SJSA1 (cell line): ENCODE data around the gene RAP1GAP2. TPM values are rescaled to one million over a fixed set of nuclear protein-coding genes. Genes with fewer than 3 reads are reported as not detected.

Experiments
- DNase-seq, 2 experiments: peaks; one replicate each; pipeline ENCODE4 v3.0.0-alpha.2; 2015 to 2020; ENCODE audit warnings: low spot score in 2 of 2, low read depth in 1 of 2
- H3K27ac ChIP-seq: fragments of 250-450 bp; sonication (Bioruptor Pico); 2 replicates; pipeline ENCODE4 v1.5.1; 2020; ENCODE audit warnings: mild to moderate bottlenecking, moderate library complexity
- H3K27me3 ChIP-seq: fragments of 250-450 bp; sonication (Bioruptor Pico); replicated peaks from 2 replicates; pipeline ENCODE4 v1.5.1; 2020; ENCODE audit warnings: mild to moderate bottlenecking, moderate library complexity
- H3K36me3 ChIP-seq: fragments of 250-450 bp; sonication (Bioruptor Pico); 2 replicates; pipeline ENCODE4 v1.5.1; 2020; ENCODE audit warnings: mild to moderate bottlenecking
- H3K4me1 ChIP-seq: fragments of 250-450 bp; sonication (Bioruptor Pico); replicated peaks from 2 replicates; pipeline ENCODE4 v1.6.1; 2021; ENCODE audit warnings: mild to moderate bottlenecking
- H3K4me3 ChIP-seq: fragments of 250-450 bp; sonication (Bioruptor Pico); 2 replicates; pipeline ENCODE4 v1.5.1; 2020; ENCODE audit warnings: mild to moderate bottlenecking
- H3K9me3 ChIP-seq: fragments of 250-450 bp; sonication (Bioruptor Pico); replicated peaks from 2 replicates; pipeline ENCODE4 v1.5.1; 2020; ENCODE audit warnings: mild to moderate bottlenecking
- total RNA-seq: library from RNA; depleted of rRNA; stranded (reverse); fragments of >200 nt; shearing (Covaris generic); gene quantifications from 2 replicates; pipeline ENCODE4 v1.2.3, GENCODE V29; 2014

The RAP1GAP2 gene
- total RNA-seq, 1 experiment from 2014 or later, result 2.9 TPM

DNA sequence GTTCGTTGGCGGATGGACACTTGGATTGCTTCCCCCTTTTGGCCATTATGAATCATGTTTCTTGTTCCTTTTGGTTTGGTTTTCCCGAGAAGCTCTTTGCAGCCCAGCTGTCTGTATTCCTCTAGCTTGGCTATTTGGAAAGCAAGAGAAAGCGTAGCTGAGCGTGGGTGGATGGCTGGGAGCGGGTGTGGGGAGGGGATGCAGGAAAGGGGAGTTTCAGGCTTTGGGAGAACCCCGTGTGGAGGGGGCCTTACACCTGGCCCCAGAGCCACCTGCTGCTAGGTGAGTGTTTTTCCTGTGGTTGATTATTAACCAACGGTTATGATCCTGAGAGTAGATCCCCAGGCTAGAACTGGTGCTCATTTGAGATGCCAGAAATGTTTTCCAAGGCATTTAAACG is 103.7 kb downstream of the RAP1GAP2 start:
- H3K36me3 ChIP-seq, result no peaks in the 10 kb centered on the region
- H3K27me3 ChIP-seq, result no peaks in the 10 kb centered on the region
- DNase-seq, result no peak
- no peak overlapping the region for H3K27ac ChIP-seq
- no peak overlapping the region for H3K4me3 ChIP-seq
- no peaks in the 10 kb centered on the region for H3K9me3 ChIP-seq
- no peaks in the 10 kb centered on the region for H3K4me1 ChIP-seq

DNA sequence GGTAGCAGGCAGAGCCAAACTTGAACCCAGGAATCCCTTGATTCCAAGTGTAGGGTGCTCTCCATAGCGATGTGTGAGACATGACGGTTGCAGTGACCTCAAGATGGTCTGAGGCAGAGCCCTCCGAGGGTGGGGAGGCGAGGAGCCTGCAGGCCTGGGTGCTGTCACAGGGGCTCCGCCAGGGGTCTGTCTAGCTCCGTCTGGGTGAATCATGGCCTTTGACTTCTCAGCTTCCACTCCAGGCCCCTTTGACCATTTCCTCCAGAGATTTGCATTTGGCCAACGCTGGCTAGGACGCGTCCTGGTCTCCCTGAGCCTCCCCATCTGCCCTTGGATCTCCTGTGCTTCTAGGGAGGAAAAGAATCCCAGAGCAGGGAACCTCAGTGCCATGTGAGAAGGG is 104.6 kb downstream of the RAP1GAP2 start:
- no peaks in the 10 kb centered on the region for H3K27me3 ChIP-seq
- no peak for DNase-seq
- H3K27ac ChIP-seq, result no peak overlapping the region
- H3K4me3 ChIP-seq, result no peak overlapping the region
- H3K9me3 ChIP-seq, result no peaks in the 10 kb centered on the region
- no peaks in the 10 kb centered on the region for H3K4me1 ChIP-seq
- no peaks in the 10 kb centered on the region for H3K36me3 ChIP-seq

DNA sequence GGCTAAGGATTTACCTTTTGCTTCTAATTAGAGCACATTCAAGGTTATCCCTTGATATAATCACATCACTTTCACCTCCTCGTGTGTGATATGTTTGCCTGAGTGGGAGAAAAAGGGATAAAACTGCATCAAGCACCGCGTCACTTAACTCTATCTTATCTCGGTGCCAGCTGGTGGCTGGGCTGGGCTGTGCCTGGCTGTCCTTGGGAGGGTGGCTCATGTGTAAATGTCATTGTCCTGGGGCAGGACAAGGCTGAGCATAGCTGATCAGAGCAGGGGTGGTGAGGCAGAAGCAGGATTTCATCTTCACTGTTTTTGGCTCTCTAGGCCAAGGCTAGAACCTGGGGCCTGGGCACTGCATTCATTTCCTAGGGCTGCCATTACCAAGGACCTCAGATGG is 105.3 kb downstream of the RAP1GAP2 start:
- no peaks in the 10 kb centered on the region for H3K27me3 ChIP-seq

GRCh38 chr17:2902546-2902945 is 106.3 kb downstream of the RAP1GAP2 start:
- H3K4me1 ChIP-seq, result no peaks in the 10 kb centered on the region
- no peak overlapping the region for H3K27ac ChIP-seq
- no peaks in the 10 kb centered on the region for H3K27me3 ChIP-seq
- no peaks in the 10 kb centered on the region for H3K36me3 ChIP-seq
- no peak overlapping the region for H3K4me3 ChIP-seq
- DNase-seq, result no peak
- H3K9me3 ChIP-seq, result no peaks in the 10 kb centered on the region

More for the DNA sequence above, 105.3 kb downstream of the RAP1GAP2 start:
- Histone ChIP-seq H3K4me3 (no peak overlapping the region), H3K4me1 (no peaks in the 10 kb centered on the region), H3K9me3 (no peaks in the 10 kb centered on the region), H3K36me3 (no peaks in the 10 kb centered on the region), H3K27ac (no peak overlapping the region)
- DNase-seq, result no peak

DNA sequence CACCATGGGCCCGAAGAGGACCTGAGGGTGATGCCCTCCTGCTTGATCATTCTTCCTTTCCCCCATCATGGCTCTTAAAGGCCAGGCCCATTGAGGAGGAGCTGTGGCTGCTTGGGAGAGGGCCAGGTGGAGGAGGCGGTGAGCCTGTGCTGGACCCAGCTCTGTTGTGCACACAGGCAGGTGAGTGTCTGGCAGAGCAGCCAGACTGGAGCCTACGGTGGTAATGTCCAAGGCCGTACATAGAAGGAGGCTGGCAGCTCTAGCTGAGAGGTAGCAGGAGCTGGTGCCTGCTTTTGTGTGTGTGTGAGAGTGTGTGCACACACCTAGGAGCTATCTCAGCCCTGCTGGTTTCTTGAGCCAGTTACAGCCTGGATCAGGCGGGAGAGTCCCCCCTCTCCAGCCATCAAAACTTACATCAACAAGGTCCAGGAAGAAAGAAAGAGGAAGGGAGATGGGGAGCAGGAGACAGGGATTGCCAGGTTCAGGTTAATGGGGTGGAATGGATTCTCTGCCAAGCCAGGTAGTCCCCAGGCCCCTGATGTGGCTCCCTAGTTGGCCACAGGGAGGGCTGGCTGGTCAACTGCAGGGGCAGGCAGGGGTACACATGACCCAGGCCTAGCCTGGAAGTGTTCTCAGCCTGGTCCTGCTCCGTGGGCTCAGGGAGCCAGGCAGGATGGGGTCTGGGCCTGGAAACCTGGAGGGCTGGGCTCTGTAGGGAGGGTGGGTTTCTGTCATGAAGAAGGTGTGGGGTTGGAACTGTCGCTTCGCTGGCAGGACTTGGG is 107.1 kb downstream of the RAP1GAP2 start:
- H3K4me1 ChIP-seq, result no peaks in the 10 kb centered on the region
- H3K9me3 ChIP-seq, result no peaks in the 10 kb centered on the region
- no peak overlapping the region for H3K4me3 ChIP-seq
- no peaks in the 10 kb centered on the region for H3K36me3 ChIP-seq
- no peak overlapping the region for H3K27ac ChIP-seq
- H3K27me3 ChIP-seq, result no peaks in the 10 kb centered on the region
- DNase-seq, result no peak

DNA sequence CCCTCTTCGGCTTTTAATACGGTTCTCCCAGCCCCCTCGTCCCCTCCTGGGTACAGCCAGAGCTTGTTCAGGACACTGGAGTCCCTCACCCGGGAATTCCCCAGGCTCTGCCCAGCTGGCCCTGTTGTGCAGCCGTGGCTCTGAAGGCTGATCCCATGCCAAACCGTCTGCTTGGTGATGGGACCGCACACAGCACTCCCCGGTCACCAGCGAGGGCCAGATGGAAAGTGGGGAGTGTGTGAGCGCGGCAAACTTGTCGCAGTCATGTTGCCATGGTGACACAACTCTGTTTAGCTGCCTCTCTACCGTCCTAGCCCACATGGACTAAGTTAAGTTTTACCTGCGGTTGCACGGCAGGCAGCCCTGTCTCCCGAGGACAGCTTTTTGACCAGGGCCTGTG is 107.9 kb downstream of the RAP1GAP2 start:
- H3K27me3 ChIP-seq, result no peaks in the 10 kb centered on the region
- no peak for DNase-seq
- no peaks in the 10 kb centered on the region for H3K36me3 ChIP-seq
- no peaks in the 10 kb centered on the region for H3K9me3 ChIP-seq
- H3K4me1 ChIP-seq, result no peaks in the 10 kb centered on the region
- no peak overlapping the region for H3K4me3 ChIP-seq
- no peak overlapping the region for H3K27ac ChIP-seq

DNA sequence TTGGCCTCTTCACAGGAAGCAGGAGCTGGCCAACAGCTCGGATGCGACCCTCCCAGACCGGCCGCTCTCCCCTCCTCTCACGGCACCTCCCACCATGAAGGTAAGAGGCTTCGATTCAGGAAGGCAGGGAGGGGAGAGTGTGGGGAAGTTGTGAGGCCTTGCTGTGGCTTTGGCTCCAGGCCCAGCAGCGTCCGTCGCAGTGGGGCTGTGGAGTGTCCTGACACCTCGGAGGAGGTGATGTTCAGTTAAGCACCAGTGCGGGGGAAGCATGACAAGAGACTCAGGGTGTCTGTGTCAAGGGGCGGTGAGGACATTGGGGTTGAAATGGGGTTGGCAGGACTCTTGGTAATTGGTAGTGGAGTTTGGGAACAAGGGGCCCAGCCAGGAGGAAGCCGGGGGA is 109.0 kb downstream of the RAP1GAP2 start:
- no peak overlapping the region for H3K27ac ChIP-seq
- H3K4me1 ChIP-seq, result no peaks in the 10 kb centered on the region
- no peaks in the 10 kb centered on the region for H3K36me3 ChIP-seq
- no peak for DNase-seq
- H3K4me3 ChIP-seq, result no peak overlapping the region
- no peaks in the 10 kb centered on the region for H3K9me3 ChIP-seq
- no peaks in the 10 kb centered on the region for H3K27me3 ChIP-seq

DNA sequence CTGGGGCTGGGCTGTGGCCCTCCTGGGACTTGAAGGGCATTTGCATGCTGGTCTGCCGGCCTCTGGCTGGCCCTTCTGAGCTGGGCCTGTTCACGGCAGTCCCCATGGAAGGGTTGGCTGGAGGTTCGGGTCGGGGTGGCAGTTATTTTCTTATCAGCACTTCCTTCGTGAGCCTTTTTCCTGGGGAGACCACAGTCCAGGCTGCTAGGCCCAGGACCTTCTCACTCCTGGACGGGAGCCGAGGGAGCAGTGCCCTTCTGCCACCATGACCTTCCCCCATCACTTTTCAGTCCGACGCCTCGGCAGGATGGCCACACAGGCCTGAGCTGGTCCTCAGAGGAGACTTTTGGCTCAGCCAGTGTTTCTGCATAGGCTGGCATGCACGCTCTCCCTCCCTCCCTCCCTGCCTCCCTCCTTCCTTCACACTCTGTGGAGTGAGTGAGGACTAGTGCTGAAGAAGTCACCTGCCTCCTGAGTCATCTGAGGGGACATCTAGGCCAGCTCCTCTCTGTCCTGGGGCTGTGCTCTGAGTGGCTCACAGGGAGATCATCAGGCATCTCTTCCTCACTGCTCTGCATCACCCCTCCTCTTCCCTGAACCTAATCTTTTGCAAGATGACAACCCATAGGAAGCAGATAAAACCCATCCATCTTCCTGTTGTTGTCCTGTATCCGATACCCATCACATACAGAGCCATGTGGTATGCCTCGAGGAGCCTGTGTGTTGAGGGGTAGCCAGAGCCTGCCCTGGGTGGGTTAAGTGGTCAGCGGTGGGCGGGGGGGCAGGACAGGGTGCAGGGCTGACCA is 109.7 kb downstream of the RAP1GAP2 start:
- no peaks in the 10 kb centered on the region for H3K27me3 ChIP-seq
- no peaks in the 10 kb centered on the region for H3K9me3 ChIP-seq
- no peaks in the 10 kb centered on the region for H3K36me3 ChIP-seq
- no peak for DNase-seq
- no peak overlapping the region for H3K27ac ChIP-seq
- H3K4me3 ChIP-seq, result no peak overlapping the region
- H3K4me1 ChIP-seq, result no peaks in the 10 kb centered on the region

DNA sequence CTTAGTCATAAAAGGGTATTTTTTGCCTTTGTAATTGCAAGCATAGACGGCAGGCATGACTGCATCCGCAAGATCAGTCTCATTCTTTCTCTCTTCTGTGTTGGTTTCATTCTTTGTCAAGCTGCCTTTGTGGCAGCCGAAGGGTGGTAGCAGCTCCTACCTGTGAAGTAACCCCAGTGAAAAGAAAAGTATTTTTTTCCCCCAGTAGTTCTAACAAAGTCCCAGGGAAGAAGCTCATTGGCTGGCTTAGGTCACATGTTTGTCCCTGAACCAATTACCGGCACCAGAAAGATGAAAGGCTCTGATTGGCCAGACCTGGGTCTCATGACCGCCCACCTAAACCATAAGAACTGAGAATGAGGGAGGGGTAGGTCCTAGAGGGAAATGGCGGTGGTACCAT is 110.7 kb downstream of the RAP1GAP2 start:
- H3K27me3 ChIP-seq, result no peaks in the 10 kb centered on the region
- H3K36me3 ChIP-seq, result no peaks in the 10 kb centered on the region
- H3K9me3 ChIP-seq, result no peaks in the 10 kb centered on the region
- no peak for DNase-seq
- H3K27ac ChIP-seq, result no peak overlapping the region
- no peaks in the 10 kb centered on the region for H3K4me1 ChIP-seq
- no peak overlapping the region for H3K4me3 ChIP-seq

- Histone ChIP-seq H3K9me3 (no peaks in the 10 kb centered on the region), H3K27ac (no peak overlapping the region), H3K4me3 (no peak overlapping the region), H3K4me1 (no peaks in the 10 kb centered on the region), H3K36me3 (no peaks in the 10 kb centered on the region), H3K27me3 (no peaks in the 10 kb centered on the region)
- DNase-seq, result no peak
Measured at GRCh38 chr17:2909175-2909845, 113.1 kb downstream of the RAP1GAP2 start.

DNA sequence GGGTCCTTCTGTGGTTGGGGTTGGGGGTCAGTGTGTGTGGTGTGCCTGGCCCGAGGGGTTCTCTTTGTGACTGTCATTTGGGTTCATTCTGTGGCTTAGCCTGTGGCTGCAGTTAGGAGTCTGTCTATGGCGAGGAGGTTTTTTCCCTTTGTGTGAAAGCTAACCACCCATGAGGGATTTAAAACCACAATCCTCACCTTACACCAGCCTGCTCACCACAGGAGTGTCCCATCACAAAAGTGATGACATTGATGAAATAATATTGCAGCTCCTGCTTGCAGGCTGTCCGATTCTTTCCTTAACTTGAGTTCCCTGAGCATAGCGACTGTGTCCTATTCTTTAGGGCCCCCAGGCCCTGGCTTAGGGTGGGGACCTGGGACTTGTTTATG is 113.6 kb downstream of the RAP1GAP2 start:
- Histone ChIP-seq H3K4me1 (no peaks in the 10 kb centered on the region), H3K27me3 (no peaks in the 10 kb centered on the region), H3K27ac (no peak overlapping the region), H3K4me3 (no peak overlapping the region), H3K36me3 (no peaks in the 10 kb centered on the region), H3K9me3 (no peaks in the 10 kb centered on the region)
- DNase-seq, result no peak

GRCh38 chr17:2911035-2911754 is 115.0 kb downstream of the RAP1GAP2 start:
- Histone ChIP-seq H3K4me3 (no peak overlapping the region), H3K27me3 (no peaks in the 10 kb centered on the region), H3K9me3 (no peaks in the 10 kb centered on the region), H3K4me1 (no peaks in the 10 kb centered on the region), H3K27ac (no peak overlapping the region), H3K36me3 (no peaks in the 10 kb centered on the region)
- no peak for DNase-seq

DNA sequence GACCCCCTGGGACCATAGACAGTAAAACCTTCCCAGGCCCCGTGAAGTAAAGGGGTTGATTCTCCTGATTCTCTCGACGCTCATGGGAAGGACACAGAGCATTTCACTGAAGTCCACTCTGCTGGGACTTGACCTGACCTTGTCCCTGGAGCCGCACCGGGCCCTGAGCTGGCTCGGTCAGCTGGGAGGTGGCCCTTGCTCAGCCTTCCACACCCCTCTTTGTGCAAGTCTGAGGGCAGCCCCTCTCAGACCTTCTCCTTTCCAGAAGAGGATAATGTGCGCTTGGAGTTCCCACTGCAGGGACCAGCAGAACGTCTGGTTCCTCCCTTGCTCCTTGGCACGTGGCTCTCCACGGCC is 115.5 kb downstream of the RAP1GAP2 start:
- Histone ChIP-seq H3K27ac (no peak overlapping the region), H3K4me3 (no peak overlapping the region), H3K36me3 (no peaks in the 10 kb centered on the region), H3K27me3 (no peaks in the 10 kb centered on the region), H3K4me1 (no peaks in the 10 kb centered on the region), H3K9me3 (no peaks in the 10 kb centered on the region)
- DNase-seq, result no peak
